ENCODE results near the gene MARCOL.
"Not testable (repeated sequence)": the region's sequence is repeated elsewhere in the genome, so short reads cannot be mapped to it uniquely, and the experiment has no call there.

Gene MARCOL

DNA sequence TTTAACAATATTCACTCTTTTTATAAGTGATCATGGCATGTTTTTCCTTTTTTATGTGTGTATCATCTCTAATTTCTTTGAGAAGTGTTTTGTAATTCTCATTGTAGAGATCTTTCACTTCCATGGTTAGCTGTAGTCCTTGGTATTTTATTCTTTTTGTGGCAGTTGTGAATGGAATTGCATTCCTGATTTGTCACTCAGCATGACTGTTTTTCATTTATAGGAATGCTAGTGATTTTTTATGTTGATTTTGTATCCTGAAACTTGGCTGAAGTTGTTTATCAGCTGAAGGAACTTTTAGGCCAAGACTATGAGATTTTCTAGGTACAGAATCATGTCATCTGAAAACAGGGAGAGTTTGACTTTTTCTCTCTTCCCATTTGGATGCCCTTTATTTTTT, 17.1 kb downstream of the MARCOL start:
- no peak overlapping the region for H3K4me3 ChIP-seq (ENCODE audit: low read depth, low read length)
- TF ChIP-seq, protein P1, sequence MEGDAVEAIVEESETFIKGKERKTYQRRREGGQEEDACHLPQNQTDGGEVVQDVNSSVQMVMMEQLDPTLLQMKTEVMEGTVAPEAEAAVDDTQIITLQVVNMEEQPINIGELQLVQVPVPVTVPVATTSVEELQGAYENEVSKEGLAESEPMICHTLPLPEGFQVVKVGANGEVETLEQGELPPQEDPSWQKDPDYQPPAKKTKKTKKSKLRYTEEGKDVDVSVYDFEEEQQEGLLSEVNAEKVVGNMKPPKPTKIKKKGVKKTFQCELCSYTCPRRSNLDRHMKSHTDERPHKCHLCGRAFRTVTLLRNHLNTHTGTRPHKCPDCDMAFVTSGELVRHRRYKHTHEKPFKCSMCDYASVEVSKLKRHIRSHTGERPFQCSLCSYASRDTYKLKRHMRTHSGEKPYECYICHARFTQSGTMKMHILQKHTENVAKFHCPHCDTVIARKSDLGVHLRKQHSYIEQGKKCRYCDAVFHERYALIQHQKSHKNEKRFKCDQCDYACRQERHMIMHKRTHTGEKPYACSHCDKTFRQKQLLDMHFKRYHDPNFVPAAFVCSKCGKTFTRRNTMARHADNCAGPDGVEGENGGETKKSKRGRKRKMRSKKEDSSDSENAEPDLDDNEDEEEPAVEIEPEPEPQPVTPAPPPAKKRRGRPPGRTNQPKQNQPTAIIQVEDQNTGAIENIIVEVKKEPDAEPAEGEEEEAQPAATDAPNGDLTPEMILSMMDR (IDR thresholded peaks at IDR 0.05; ENCODE audit: insufficient read depth, low read depth, low read length, missing control alignments), result no peak
- no peak for DNase-seq (ENCODE audit: low read depth)

DNA sequence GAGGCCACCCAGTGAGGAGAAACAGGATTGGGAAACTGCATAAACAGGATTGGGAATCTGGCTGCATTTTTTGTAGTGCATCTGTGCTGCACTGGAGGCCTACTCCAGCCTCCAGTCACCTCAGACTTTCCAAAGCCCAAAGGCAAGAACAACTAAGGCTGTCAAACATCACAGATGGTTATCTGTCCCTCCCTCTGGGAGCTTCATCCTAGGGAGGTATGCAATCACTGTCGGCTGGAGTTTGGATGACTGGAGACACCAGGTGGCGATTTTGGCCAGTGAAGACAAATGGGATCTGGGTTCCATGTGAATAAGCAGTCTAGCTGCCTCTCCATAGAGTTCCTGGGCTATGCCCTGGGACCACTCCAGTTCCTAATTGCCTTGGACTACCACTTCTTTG, 21.0 kb downstream of the MARCOL start:
- no peak for DNase-seq (ENCODE audit: low read depth)
- TF ChIP-seq, protein P1 (IDR thresholded peaks at IDR 0.05; ENCODE audit: insufficient read depth, low read depth, low read length, missing control alignments), result no peak
- no peak overlapping the region for H3K4me3 ChIP-seq (ENCODE audit: low read depth, low read length)

DNA sequence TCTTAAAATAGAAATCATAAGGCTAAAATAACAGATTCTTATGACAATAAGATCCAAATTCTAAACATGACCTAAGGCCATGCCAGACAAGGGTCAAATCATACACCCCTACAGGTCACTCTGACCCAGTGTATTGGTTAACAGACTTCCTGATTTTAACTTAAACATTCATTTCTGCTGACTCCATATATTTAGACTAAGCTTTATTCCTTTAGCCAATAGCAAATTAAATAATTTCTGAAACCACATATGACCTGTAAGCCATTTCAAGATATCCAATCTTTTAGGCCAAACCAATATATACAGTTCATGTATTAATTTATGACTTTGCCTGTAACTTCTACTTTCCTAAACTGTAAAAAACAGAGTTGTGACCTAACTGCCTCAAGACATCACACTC, 22.9 kb downstream of the MARCOL start:
- DNase-seq (ENCODE audit: low read depth), result no peak
- TF ChIP-seq, protein P1 (IDR thresholded peaks at IDR 0.05; ENCODE audit: insufficient read depth, low read depth, low read length, missing control alignments), result no peak
- no peak overlapping the region for H3K4me3 ChIP-seq (ENCODE audit: low read depth, low read length)

DNA sequence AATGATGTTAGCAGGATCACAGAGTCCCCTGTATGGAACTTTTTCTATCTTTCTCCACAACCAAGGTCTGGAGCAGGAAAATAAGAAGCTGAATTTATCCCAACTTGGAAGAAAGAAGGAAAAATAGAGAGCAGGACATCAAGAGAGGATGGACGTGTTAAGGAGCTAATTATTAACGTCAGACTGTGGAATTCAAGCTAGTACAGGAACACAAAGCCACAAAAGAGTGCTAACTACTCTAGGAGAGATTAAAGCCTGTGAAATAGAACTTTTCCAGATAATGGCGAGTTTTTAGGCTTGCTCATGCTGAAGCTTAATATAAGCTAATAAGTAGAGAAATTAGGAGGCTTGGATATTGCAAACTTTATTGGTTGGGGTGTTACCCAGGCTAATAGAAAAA, 29.6 kb downstream of the MARCOL start:
- TF ChIP-seq, protein P1 (IDR thresholded peaks at IDR 0.05; ENCODE audit: insufficient read depth, low read depth, low read length, missing control alignments), result no peak
- DNase-seq (ENCODE audit: low read depth), result no peak
- no peak overlapping the region for H3K4me3 ChIP-seq (ENCODE audit: low read depth, low read length)

DNA sequence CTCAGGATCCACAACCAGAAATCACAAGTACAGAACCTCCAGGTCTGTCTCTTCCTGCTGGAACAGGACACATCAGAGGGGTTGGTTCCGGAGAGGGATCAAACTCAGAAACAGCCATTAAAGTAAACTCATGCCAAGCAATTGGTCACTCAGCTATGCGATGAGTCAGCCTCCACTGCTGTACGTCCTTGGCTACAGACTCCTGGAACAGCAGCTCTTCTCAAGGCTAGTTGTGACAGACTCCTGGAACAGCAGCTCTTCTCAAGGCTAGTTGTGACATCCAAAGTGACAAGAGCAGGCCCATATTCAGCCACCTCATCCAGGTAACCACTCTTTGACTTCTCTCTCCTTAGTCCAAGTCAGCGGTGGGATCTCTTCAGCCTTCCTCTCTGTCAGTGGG, 30.2 kb downstream of the MARCOL start, which contains the start of gene SPINK13:
TSS of gene SPINK13 (plus strand) at position 229 of the 400 bp plus-strand sequence. CDS start 1,279 bp downstream, outside the sequence.
- H3K4me3 ChIP-seq (ENCODE audit: low read depth, low read length), result no peak within 1 kb of the TSS
- TF ChIP-seq, protein P1 (IDR thresholded peaks at IDR 0.05; ENCODE audit: insufficient read depth, low read depth, low read length, missing control alignments), result no peak
- DNase-seq (ENCODE audit: low read depth), result no peak

DNA sequence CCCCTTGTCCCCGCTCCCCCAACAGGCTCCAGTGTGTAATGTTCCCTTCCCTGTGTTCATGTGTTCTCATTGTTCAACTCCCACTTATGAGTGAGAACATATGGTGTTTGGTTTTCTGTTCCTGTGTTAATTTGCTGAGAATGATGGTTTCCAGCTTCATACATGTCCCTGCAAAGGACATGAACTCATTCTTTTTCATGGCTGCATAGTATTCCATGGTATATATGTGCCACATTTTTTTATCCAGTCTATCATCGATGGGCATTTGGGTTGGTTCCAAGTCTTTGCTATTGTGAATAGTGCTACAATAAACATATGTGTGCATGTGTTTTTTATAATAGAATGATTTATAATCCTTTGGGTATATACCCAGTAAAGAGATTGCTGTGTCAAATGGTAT, 36.8 kb downstream of the MARCOL start:
- not testable (repeated sequence) for DNase-seq (ENCODE audit: low read depth); H3K4me3 ChIP-seq (ENCODE audit: low read depth, low read length)

DNA sequence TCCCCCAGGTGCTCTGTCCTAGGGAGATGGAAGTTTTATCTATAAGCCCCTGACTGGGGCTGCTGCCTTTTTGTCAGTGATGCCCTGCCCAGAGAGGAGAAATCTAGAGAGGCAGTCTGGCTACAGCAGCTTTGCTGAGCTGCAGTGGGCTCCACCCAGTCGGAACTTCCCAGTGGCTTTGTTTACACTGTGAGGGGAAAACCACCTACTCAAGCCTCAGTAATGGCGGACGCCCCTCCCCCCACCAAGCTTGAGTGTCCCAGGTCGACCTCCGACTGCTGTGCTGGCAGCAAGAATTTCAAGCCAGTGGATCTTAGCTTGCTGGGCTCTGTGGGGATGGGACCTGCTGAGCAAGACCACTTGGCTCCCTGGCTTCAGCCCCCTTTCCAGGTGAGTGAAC, 42.6 kb downstream of the MARCOL start:
- not testable (repeated sequence) for H3K4me3 ChIP-seq (ENCODE audit: low read depth, low read length)
- peak; percentile 38 for DNase-seq (ENCODE audit: low read depth)

DNA sequence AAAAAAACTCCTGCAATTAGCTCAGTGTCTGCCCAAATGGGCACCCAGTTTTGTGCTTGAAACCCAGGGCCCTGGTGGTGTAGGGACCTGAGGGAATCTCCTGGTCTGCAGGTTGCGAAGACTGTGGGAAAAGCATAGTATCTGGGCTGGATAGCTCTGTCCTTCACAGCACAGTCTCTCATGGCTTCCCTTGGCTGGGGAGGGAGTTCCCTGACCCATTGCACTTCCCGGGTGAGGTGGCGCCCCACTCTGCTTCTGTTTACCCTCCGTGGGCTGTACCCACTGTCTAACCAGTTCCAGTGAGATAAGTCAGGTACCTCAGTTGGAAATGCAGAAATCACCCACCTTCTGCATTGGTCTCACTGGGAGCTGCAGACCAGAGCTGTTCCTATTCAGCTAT, 43.0 kb downstream of the MARCOL start:
- peak; percentile 11 for DNase-seq (ENCODE audit: low read depth)
- H3K4me3 ChIP-seq (ENCODE audit: low read depth, low read length), result not testable (repeated sequence)

All from GM12865 (cell line).